ENCODE data around the gene ZNF414.

ZNF414 gene

GRCh38 chr19:8489561-8490394 lies 24.2 kb downstream of the ZNF414 start:
- no peak for DNase-seq (ENCODE audit: extremely low read depth, low read depth)
- no peak for TF ChIP-seq CTCF (IDR thresholded peaks at IDR 0.05; ENCODE audit: low read depth, low read length)

DNA sequence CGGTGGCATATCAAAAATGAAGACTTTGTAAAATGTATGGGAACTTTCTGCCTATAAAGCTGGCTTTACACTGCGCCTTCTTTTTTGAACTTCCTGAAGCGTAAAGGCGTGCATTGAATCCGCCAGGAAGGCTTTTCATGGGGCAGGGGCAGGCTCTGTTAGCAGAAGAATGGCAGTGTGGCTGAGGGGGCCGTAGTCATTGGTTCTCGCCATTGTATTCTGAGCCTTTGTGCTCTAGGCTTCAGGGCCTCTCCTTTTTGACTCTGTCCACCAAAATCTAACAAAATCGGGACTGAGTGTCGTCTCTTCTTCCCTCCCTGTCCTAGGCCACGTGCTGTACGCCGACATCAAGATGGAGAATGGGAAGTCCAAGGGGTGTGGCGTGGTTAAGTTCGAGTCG lies 25.6 kb downstream of the ZNF414 start:
- TF ChIP-seq CTCF (IDR thresholded peaks at IDR 0.05; ENCODE audit: low read depth, low read length): no peak
- DNase-seq (ENCODE audit: extremely low read depth, low read depth): no peak

DNA sequence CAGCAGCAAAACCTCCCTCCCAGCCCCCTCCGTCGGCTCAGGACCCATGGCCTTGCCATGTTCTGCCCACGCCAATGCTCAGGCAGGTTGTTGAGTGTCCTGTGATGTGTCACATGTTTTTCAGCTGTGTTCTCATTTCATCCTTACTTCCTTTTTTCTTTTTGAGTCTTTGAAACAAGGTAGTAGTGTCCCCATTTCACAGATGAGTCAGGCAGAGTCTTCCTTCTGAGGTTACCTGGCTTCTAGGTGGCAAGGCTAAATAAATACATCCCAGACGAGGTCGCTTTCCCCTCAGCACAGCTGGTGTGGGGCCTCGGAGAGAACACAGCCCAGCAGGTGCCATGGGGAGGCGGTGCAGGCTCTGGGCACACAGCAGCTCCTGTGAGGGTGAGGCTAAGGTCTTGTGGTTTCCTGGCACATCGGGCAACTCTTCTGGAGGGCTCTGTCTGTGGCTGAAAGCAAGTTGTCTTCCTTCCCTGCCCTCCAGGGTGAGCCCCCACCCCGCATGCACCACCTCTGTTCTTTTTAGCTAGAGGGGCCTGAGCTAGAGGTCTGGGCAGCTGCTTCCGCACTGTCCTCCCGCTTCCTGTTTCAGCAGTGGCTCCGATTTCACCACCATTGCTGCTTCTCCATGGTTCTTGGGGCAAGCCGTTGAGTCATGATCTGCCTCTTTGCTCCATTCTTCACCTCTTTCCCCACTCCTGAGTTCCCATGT lies 26.7 kb downstream of the ZNF414 start:
- no peak for DNase-seq (ENCODE audit: extremely low read depth, low read depth)
- no peak for TF ChIP-seq CTCF (IDR thresholded peaks at IDR 0.05; ENCODE audit: low read depth, low read length)

DNA sequence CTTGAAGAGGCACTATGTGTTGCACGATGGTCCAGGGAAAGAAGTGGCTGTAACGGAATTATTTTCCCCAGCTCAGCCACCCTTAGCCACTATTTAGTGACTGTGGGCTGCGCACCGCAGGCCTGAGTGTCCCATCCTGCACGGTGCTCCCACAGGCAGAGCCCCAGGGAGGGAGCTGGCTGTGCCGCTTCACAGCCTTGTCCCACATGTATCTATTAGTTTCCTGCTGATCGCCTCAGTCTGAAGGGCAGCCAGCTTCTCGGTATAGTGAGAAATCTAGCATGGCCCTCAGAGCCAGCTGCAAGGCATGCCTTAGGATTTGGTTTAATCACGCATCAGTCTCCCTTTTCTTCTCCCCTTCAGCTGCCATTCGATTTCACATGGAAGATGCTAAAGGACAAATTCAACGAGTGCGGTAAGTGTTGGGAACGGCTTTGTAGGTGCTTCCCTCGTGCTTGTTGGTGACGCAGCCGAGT lies 27.3 kb downstream of the ZNF414 start:
- no peak for DNase-seq (ENCODE audit: extremely low read depth, low read depth)
- TF ChIP-seq CTCF (IDR thresholded peaks at IDR 0.05; ENCODE audit: low read depth, low read length): no peak

- DNase-seq (ENCODE audit: extremely low read depth, low read depth): no peak
- TF ChIP-seq CTCF (IDR thresholded peaks at IDR 0.05; ENCODE audit: low read depth, low read length): no peak
These were observed 28.2 kb downstream of the ZNF414 start for GRCh38 chr19:8485561-8486371.

DNA sequence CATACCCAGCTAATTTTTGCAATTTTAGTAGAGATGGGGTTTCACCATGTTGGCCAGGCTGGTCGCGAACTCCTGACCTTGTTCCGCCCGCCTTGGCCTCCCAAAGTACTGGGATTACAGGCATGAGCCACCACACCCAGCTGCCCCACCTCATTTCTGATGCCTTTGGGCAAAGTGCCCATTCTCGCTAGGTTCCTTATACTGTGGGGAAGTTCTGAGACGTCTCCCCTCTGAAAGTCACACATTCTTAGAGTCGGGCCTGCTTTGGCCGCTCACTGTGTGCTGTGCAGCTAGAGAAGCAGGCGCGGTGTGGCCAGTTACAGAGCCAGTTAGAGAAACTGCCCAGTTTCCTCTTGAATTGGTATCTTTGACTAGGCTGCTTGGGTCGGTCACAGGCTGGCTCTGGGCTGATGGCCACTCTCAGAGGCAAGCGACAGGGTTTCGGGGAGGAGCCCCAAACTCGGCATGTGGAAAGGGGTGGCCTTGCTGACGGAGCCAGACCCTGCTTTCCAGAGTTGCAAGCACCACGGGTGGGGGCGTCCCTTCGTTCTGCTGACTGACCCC lies 29.6 kb downstream of the ZNF414 start:
- TF ChIP-seq CTCF (IDR thresholded peaks at IDR 0.05; ENCODE audit: low read depth, low read length): no peak
- DNase-seq (ENCODE audit: extremely low read depth, low read depth): no peak

All from AG09319 (cell line).